ENCODE results near the gene ATRNL1.

The ATRNL1 gene

DNA sequence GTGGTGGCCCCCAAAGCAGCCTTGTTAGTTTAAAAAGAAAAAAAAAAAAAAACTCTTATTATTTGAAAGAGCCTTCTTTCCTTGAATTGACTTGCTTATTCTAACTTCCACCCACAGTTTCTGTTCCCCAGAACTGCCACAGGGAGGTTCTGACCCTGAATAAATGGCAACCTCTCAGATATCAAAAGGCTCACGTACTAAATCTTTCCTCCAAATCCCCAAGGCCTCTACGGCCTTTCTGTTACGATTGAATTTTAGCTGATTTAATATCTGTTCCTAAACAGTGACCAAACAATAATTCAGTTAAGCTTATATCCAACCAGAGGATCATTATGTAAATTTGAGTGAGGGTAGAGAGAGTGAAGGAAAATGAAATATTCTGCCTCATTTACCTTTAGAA, 697.1 kb downstream of the ATRNL1 start:
- H3K27ac ChIP-seq (ENCODE audit: low read depth, low read length, poor library complexity, severe bottlenecking) = no peak overlapping the region
- H3K9ac ChIP-seq (ENCODE audit: low read length) = no peak overlapping the region
- no peaks in the 10 kb centered on the region for H3F3A ChIP-seq (ENCODE audit: insufficient read depth, low read length)
- no peaks in the 10 kb centered on the region for H3K27me3 ChIP-seq (ENCODE audit: insufficient read depth, low read length)
- TF ChIP-seq, protein P1, sequence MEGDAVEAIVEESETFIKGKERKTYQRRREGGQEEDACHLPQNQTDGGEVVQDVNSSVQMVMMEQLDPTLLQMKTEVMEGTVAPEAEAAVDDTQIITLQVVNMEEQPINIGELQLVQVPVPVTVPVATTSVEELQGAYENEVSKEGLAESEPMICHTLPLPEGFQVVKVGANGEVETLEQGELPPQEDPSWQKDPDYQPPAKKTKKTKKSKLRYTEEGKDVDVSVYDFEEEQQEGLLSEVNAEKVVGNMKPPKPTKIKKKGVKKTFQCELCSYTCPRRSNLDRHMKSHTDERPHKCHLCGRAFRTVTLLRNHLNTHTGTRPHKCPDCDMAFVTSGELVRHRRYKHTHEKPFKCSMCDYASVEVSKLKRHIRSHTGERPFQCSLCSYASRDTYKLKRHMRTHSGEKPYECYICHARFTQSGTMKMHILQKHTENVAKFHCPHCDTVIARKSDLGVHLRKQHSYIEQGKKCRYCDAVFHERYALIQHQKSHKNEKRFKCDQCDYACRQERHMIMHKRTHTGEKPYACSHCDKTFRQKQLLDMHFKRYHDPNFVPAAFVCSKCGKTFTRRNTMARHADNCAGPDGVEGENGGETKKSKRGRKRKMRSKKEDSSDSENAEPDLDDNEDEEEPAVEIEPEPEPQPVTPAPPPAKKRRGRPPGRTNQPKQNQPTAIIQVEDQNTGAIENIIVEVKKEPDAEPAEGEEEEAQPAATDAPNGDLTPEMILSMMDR (IDR thresholded peaks at IDR 0.05; ENCODE audit: low read length) = no peak
- no peak for TF ChIP-seq EZH2 (IDR thresholded peaks at IDR 0.05; ENCODE audit: borderline replicate concordance, low read length)
- H3K4me3 ChIP-seq (ENCODE audit: low read depth, low read length, poor library complexity, severe bottlenecking) = no peak overlapping the region
- H3K9me3 ChIP-seq (ENCODE audit: low read length) = no peaks in the 10 kb centered on the region
- no peak overlapping the region for H2AFZ ChIP-seq (ENCODE audit: low read length)
- no peaks in the 10 kb centered on the region for H3K36me3 ChIP-seq (ENCODE audit: insufficient read depth, low read length)
- H3K9me2 ChIP-seq (ENCODE audit: low read depth, low read length) = no peaks in the 10 kb centered on the region
- no peaks in the 10 kb centered on the region for H3K4me1 ChIP-seq (ENCODE audit: insufficient read depth, low read length, severe bottlenecking)
- no peaks in the 10 kb centered on the region for H3K79me2 ChIP-seq (ENCODE audit: insufficient read depth, low read length)
- no peak overlapping the region for H3K4me2 ChIP-seq (ENCODE audit: low read length)
- no peaks in the 10 kb centered on the region for H4K20me1 ChIP-seq (ENCODE audit: insufficient read depth, low read length)

DNA sequence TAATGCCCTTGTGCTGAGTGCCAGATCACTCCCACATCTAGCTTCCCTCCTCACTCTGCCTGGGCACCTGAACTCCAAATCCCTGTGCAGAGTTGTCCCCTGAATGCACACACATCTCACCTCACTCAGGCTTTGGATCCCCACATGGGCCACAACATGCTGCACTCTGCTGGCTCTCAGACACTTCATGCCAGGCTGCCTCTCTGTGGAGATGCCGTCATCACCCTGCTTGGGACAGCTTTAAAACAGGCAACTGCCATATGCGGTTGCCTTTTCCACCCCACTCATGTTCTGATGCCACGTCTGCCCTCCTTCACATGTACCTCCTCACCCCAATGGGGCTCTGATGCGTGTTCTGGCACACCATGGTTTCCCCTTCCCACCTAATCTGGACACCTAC, 702.8 kb downstream of the ATRNL1 start:
- TF ChIP-seq, protein P1 (IDR thresholded peaks at IDR 0.05; ENCODE audit: low read length) = no peak
- no peak for TF ChIP-seq EZH2 (IDR thresholded peaks at IDR 0.05; ENCODE audit: borderline replicate concordance, low read length)
- Histone ChIP-seq H3K4me3 (ENCODE audit: low read depth, low read length, poor library complexity, severe bottlenecking) (no peak overlapping the region), H4K20me1 (ENCODE audit: insufficient read depth, low read length) (no peaks in the 10 kb centered on the region), H2AFZ (ENCODE audit: low read length) (no peak overlapping the region), H3K9me3 (ENCODE audit: low read length) (no peaks in the 10 kb centered on the region), H3K36me3 (ENCODE audit: insufficient read depth, low read length) (no peaks in the 10 kb centered on the region), H3K9me2 (ENCODE audit: low read depth, low read length) (no peaks in the 10 kb centered on the region), H3F3A (ENCODE audit: insufficient read depth, low read length) (no peaks in the 10 kb centered on the region), H3K79me2 (ENCODE audit: insufficient read depth, low read length) (no peaks in the 10 kb centered on the region), H3K4me1 (ENCODE audit: insufficient read depth, low read length, severe bottlenecking) (no peaks in the 10 kb centered on the region), H3K9ac (ENCODE audit: low read length) (no peak overlapping the region), H3K27ac (ENCODE audit: low read depth, low read length, poor library complexity, severe bottlenecking) (no peak overlapping the region), H3K27me3 (ENCODE audit: insufficient read depth, low read length) (no peaks in the 10 kb centered on the region), H3K4me2 (ENCODE audit: low read length) (no peak overlapping the region)

DNA sequence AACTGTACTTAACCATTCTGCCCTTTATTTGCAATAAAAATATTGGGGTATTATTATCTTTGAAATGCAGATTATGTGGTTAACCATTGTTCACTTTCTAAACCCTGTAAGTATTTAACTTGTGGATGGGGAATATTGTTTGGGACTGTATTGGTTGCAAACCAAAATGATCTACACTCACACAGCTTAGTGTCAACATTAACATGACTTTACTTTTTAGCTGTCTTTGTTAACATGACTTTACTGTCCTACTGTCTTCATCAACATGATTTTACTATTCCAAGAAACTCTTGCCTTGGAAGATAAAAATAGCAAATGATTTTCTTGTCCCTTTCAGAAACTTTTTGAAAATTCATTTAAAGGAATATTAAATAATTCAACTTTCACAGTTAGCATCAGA, 708.3 kb downstream of the ATRNL1 start:
- Histone ChIP-seq H3K27ac (ENCODE audit: low read depth, low read length, poor library complexity, severe bottlenecking) (no peak overlapping the region), H3K4me1 (ENCODE audit: insufficient read depth, low read length, severe bottlenecking) (no peaks in the 10 kb centered on the region), H4K20me1 (ENCODE audit: insufficient read depth, low read length) (no peaks in the 10 kb centered on the region), H3K36me3 (ENCODE audit: insufficient read depth, low read length) (no peaks in the 10 kb centered on the region), H3K9me3 (ENCODE audit: low read length) (no peaks in the 10 kb centered on the region), H3K9me2 (ENCODE audit: low read depth, low read length) (no peaks in the 10 kb centered on the region), H3K79me2 (ENCODE audit: insufficient read depth, low read length) (no peaks in the 10 kb centered on the region), H2AFZ (ENCODE audit: low read length) (no peak overlapping the region), H3F3A (ENCODE audit: insufficient read depth, low read length) (no peaks in the 10 kb centered on the region), H3K4me2 (ENCODE audit: low read length) (no peak overlapping the region), H3K9ac (ENCODE audit: low read length) (no peak overlapping the region), H3K27me3 (ENCODE audit: insufficient read depth, low read length) (no peaks in the 10 kb centered on the region), H3K4me3 (ENCODE audit: low read depth, low read length, poor library complexity, severe bottlenecking) (no peak overlapping the region)
- TF ChIP-seq EZH2 (IDR thresholded peaks at IDR 0.05; ENCODE audit: borderline replicate concordance, low read length) = no peak
- TF ChIP-seq, protein P1 (IDR thresholded peaks at IDR 0.05; ENCODE audit: low read length) = no peak

Data from OCI-LY1 (cell line).